ENCODE measurements around the gene LEF1.

LEF1 gene

DNA sequence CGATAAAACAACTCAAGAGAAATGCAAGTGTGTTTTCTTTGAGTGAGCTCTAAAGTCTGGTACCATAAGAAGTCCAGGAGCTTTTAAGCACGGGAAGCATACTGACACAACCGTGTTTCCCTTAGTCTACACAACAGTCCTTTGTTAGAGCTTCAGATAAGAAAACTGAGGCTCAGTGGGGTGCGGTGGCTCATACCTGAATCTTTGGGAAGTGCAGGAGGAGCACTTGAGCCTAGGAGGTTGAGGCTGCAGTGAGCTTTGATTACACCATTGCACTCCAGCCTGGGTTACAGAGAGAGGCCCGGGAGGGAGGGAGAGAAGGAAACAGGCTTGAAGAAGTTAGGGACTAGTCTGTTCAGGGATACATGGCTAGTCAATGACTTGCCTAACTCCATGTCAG, 21.9 kb downstream of the LEF1 start:
- DNase-seq = no peak

- no peak for DNase-seq
Observed at GRCh38 chr4:108146336-108146735, 22.4 kb downstream of the LEF1 start.

DNA sequence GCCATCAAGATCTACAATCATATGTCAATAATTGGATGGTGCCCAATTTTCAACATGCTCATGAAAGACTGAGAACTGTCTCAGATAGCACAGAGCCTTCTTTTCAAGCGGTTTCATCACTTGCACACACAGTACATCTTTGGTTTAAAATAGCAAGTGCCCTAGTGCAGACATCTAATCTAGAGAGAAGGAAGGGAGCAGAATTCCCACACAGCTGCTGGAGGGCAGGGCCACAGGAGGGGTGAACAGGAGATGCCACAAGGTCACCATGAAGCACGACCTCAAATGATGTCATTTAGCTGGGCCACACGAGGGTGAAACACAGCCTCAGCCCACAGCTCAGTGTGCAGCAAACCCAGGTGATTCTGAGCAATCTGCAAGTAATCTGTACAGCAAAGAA, 24.3 kb downstream of the LEF1 start:
- DNase-seq = no peak

- DNase-seq = no peak
Observed at GRCh38 chr4:108143515-108143914, 25.2 kb downstream of the LEF1 start.

GRCh38 chr4:108142870-108143269, 25.9 kb downstream of the LEF1 start:
- DNase-seq = no peak

DNA sequence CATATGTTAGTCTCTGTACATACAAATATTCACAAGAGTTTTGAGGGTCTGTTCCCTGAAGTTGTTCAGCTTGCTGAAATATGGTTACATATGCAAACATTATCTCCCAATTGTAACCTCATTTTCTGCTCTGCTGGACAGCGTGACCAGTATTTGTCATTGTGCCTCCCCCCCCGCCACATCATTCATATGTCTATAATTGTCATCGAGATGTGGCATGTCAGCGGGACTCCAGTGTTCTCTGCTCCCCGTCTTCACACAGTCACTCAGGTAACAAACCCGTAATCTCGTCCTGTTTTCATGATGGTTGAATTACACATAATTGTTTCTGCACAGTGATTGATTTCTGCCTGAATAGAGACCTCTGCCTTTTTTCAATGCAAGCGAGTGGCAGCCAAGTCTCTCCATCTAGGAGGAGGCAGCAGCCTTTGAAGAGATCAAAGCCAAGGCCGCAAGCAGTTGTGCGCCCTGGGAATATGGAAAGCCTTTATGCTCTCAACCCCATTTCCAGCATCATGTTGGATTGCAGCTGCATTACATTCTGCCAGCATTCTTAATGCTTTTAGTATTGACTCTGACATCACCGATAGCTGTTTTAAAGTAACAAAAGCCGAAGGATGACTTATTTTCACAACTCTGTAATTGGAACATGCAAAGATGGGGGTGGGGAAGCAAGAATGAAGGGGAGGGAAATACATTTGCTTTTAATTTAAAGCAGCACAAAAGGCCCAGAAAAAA, 27.4 kb downstream of the LEF1 start:
- no peak for DNase-seq

DNA sequence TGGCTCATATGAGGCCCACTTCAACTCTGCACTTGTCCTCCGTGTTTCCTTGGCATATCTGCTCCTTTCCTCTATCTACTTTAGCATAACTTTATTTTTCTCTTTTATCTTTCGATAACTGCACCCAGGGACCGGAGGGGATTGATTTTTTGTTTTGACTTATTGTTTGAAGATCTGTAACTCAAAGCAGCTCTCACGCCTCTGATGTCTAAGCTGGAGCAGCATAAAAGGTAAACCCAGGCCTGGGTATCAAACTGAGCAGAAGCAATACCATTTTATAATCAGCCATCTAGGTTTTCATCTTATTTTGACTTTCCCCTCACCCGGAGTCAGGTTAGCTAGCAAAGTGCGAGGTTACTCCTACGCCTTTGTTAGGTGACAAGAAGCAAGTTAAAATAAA, 28.4 kb downstream of the LEF1 start:
- DNase-seq = no peak

DNA sequence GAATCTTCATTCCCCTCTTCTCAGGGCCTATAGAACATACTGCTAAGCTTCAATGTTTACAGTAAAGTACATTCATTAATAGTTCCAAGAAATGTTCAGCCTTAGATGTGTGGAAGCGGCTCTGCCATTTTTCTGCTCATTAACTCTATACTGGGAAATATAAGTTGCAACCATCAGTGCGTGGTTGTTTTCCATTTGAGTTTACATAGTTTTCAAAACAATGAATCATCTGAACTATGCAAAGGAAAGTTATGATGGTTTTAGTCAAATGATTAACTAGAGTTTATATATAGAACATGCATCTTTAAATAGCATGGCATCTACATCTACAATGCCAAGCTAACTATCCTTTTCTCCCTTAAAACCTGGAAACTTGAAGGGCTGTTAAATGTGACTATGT, 29.6 kb downstream of the LEF1 start:
- DNase-seq = no peak

DNA sequence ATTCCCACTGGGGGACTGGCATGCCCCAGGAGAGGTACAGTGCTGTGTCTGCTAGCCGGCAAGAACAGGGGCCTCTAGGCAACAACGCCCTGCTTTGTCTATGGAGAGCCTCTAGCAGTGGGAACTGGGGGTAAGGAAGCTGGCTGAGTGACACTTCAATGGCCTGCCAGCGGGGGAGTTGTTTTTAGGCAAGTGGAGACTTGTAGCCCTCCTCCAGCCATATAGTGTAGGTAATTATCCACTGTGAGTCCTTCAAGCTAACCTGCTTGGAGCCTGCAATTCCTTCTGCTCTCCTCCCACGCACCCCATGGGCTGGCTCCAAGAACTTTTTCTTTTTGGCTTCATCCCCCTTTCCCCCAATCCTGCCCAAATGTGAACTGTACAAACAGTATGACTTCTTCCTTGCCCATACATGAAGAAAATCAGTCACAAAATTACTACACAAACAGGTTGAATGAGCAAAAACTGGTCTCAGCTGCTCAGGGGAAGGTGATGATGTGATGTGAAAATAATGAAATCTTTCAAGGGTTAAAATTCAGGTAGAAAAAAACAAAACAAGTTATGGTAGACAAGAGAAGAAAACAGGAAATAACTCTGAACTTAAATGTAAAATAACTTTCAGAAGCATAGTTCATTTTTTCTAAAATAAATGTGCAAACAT, 33.1 kb downstream of the LEF1 start:
- no peak for DNase-seq

DNA sequence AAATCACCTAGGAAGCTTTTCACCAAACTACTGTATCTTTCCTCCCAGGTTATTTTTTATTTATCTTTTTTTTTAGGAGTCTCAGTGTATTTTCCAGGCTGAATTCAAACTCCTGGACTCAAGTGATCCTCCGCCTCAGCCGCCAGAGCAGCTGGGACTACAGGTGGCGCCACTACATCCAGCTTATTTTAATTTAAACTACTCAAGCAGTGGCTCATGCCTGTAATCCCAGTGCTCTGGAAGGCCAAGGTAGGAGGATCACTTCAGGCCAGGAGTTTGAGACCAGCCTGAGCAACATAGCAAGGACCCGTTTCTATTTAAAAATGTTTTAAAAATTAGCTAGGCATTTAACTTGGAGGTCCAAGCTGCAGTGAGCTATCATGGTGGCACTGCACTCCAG, 37.8 kb downstream of the LEF1 start:
- no peak for DNase-seq

- no peak for DNase-seq
Observed at GRCh38 chr4:108129196-108129595, 39.5 kb downstream of the LEF1 start.

DNA sequence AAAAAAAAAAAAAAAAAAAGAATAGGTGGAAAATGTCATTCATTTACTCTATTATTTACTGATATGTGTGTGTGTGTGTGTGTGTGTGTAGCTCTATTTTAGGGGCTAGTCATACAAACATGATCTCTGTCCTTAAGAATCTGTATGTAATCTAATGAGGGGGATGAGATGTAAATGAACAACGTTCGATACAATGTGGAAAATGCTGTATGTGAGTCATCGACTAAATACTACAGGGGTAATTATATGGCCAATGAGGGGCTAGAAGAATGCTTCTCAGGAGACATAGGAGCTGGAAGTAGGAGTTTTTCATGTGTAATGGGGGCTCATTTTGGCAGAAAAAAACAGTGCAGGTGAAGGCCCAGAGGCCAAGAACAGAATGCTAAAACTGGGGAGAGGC, 41.9 kb downstream of the LEF1 start:
- DNase-seq = no peak

DNA sequence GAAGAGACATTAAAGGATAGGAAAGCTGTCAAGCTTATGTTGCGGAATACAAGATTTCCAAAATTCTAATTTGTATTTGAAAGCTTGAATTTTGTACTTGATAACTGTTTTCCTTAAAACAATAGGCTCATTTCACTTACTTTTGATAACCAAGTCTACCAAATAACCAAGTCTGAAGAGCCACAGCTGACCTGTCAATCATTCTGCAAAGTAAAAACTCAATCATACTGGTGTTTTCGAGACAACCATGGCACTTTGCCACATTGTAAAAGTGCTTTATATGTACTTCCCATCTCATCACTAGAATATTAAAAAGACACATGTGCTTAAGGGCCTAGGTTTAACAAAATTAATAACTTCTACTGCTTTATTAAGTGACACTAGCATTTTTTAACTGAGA, 47.9 kb downstream of the LEF1 start:
- no peak for DNase-seq

- DNase-seq = no peak
Observed at GRCh38 chr4:108119199-108119800, 49.4 kb downstream of the LEF1 start.

- DNase-seq = no peak
Observed at GRCh38 chr4:108118505-108118904, 50.2 kb downstream of the LEF1 start.

- DNase-seq = no peak
Observed at GRCh38 chr4:108117418-108118182, 51.1 kb downstream of the LEF1 start.

DNA sequence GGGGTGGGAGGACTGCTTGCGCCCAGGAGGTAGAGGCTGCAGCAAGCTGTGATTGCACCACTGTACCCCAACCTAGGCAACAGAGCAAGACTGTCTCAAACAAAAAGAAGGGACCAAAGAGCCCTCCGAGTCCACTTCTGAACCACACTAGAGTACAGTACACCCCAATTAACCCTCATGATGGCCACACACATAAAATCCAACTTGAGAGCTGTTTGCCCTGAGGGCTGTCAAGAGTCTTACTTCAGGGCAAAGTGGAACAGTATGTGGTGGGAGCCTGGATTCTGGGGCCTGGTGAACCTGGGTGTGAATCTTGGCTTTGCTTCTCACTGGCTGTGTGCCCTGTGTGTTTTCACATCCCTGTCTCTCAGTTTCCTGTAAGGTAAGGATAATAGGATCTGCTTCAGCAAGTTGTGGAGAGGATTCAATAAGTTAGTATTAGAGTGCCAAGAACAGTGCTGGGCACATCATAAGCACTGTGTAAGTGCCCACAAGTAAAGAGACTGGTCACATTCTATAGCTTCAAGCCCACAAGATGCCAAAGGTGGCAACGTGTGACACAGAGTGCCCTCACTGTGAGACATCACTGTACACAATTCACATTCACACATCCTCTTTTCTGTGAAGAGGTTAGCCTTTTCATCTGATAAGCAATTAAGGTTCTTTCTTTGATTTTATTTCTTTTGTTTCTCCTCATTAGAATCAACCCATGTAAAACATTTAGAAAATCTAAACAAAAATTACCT, 52.1 kb downstream of the LEF1 start:
- DNase-seq = no peak

DNA sequence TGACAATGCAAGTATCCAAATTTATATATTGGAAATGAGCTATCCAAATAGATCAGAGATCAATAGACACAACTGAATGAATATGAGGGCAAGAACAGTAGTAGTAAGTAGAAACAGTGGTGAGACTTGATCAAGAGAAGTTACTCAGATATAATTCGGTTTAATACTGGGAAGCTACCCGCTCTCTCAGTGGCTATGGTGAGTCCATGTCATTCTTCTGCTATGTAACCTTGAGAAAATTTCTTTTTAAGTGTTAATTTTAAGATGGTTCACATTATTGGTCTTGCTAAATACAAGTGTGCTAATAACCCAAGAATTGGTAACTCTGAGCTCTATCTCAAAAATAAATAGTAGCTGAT, 53.6 kb downstream of the LEF1 start:
- DNase-seq = no peak

DNA sequence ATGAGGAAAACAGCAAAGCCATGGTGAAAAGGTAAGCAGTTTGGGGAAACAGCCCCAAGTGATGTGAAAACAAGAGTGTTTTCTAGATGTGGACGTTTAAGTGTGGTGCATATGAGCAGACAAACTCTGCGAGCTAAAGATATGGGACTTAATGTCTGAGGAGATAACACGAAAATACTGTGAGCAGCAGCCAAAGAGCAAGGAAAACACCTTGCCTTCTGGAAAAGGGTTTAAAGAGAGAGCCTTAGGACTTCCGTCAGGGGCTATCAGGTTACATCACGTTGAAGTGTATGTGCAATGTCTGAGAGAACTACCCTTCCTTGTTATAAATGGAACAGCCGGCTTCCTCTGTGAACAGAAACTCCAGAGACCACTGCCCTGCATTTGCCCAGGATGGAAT, 54.2 kb downstream of the LEF1 start:
- peak; percentile 65 to 69 for DNase-seq

GRCh38 chr4:108113229-108113628, 55.5 kb downstream of the LEF1 start:
- no peak for DNase-seq

GRCh38 chr4:108111781-108112180, 57.0 kb downstream of the LEF1 start:
- DNase-seq = no peak

DNA sequence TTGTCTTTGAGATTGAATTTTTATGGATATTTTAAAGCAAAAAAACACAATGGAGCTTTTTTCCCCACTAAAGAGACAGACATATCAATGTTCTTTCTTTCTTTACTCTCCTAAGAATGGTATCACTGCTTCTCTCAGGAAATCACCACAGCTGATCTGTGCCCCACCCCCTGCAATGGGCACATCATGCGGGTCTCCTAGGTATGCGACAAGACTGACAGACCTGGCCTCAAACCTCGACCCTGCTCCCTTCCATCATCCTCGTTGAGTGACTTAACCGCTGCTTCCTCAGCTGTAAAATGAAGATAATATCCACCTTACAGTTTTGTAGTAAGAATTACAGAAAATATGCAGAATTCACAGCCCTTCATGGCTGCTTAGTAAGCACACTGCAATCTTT, 58.3 kb downstream of the LEF1 start:
- DNase-seq = no peak

DNA sequence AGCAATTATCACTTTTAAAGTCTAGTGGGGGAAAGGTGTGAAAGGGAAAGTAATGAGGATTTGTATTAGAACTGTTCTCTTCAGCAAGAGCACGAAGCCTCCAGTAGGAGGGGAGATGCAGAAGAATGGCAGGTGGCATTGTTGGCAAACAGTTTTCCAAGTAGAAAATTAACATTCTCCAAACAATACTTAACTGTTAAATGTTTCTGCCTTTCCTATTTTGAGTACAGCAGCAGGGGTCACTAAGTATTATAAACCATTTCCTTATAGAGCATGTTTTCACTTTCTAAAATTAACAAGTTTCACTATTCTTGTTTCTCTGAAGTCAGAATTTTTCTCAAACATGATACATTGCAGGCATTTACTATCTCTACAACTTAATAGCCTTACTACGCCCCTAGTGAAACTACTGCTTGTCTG, 58.7 kb downstream of the LEF1 start:
- DNase-seq = no peak
